OCI-LY7 (cell line): ENCODE results near the gene ANLN. TPM values are rescaled to one million over a fixed set of nuclear protein-coding genes. Genes with fewer than 3 reads are reported as not detected.
"Not testable (repeated sequence)": the region's sequence is repeated elsewhere in the genome, so short reads cannot be mapped to it uniquely, and the experiment has no call there.

ENCODE experiments used
- BruUV-seq: library from RNA; stranded (reverse); fragments of 400-500 nt; replicated peaks from 2 replicates; lab custom pipeline; 2021; lab: Mats Ljungman, UMichigan
- CTCF ChIA-PET: fragments of 300-600 bp; sonication (Branson Sonifier 250); formaldehyde crosslinking; loops from one replicate; lab custom pipeline; 2022; ENCODE audit warnings: antibody characterized with exemption; ENCODE audit not compliant: unreplicated experiment; lab: Charles Lee
- POLR2A ChIA-PET: fragments of 300-600 bp; sonication (Branson Sonifier 250); formaldehyde crosslinking; loops from one replicate; lab custom pipeline; 2022; ENCODE audit warnings: antibody characterized with exemption; lab: Charles Lee
- DNase-seq: peaks from one replicate; pipeline ENCODE4 v3.0.0-alpha.2; 2015; ENCODE audit warnings: low spot score
- H2AFZ ChIP-seq: fragments of 200-600 bp; sonication (generic), shearing (Covaris generic); 2 replicates; pipeline ENCODE4 v1.6.1; 2014; ENCODE audit warnings: mild to moderate bottlenecking, antibody characterized with exemption, low read length, moderate library complexity
- H3K27ac ChIP-seq: fragments of 200-600 bp; sonication (generic); 2 replicates; pipeline ENCODE4 v1.5.1; 2014; ENCODE audit warnings: mixed run types, low read depth, mild to moderate bottlenecking, moderate library complexity, low read length, inconsistent platforms; ENCODE audit not compliant: poor library complexity, severe bottlenecking
- H3K36me3 ChIP-seq: fragments of 200-600 bp; sonication (generic); 2 replicates; pipeline ENCODE4 v1.6.1; 2014; ENCODE audit warnings: mild to moderate bottlenecking, antibody characterized with exemption, low read length, moderate library complexity, mixed read lengths; ENCODE audit not compliant: insufficient read depth
- H3K4me1 ChIP-seq: fragments of 200-600 bp; sonication (generic); 2 replicates; pipeline ENCODE4 v1.5.1; 2014; ENCODE audit warnings: mild to moderate bottlenecking, low read length; ENCODE audit not compliant: insufficient read depth, poor library complexity, severe bottlenecking
- H3K4me2 ChIP-seq: fragments of 200-600 bp; sonication (generic); 2 replicates; pipeline ENCODE4 v1.6.1; 2014; ENCODE audit warnings: mild to moderate bottlenecking, low read length
- H3K4me3 ChIP-seq: fragments of 200-600 bp; sonication (generic); 2 replicates; pipeline ENCODE4 v1.5.1; 2014; ENCODE audit warnings: mild to moderate bottlenecking, low read depth, low read length; ENCODE audit not compliant: poor library complexity, severe bottlenecking
- H3K79me2 ChIP-seq: fragments of 200-600 bp; sonication (generic); 2 replicates; pipeline ENCODE4 v1.6.1; 2016; ENCODE audit warnings: low read depth, mild to moderate bottlenecking, low read length, moderate library complexity, mixed read lengths; ENCODE audit not compliant: insufficient read depth
- H3K9me2 ChIP-seq: fragments of 200-600 bp; sonication (generic); 2 replicates; pipeline ENCODE4 v1.6.1; 2016; ENCODE audit warnings: mild to moderate bottlenecking, low read length, mixed read lengths; ENCODE audit not compliant: insufficient read depth
- H3K9me3 ChIP-seq: fragments of 200-600 bp; sonication (generic); 2 replicates; pipeline ENCODE4 v1.6.1; 2014; ENCODE audit warnings: mild to moderate bottlenecking, mixed run types, low read length, mixed read lengths
- H4K20me1 ChIP-seq: fragments of 200-600 bp; sonication (generic); 2 replicates; pipeline ENCODE4 v1.6.1; 2014; ENCODE audit warnings: mild to moderate bottlenecking, antibody characterized with exemption, low read length, moderate library complexity, mixed read lengths; ENCODE audit not compliant: insufficient read depth
- EZH2phosphoT487 ChIP-seq: fragments of 200-600 bp; sonication (generic); IDR thresholded peaks from 2 replicates; pipeline ENCODE4 v1.6.1; 2018; ENCODE audit warnings: low read depth, borderline replicate concordance, mild to moderate bottlenecking, mixed run types, antibody characterized with exemption, low read length, moderate library complexity, mixed read lengths
- intact Hi-C: fragments of 100-400 bp; cut with micrococcal nuclease; formaldehyde crosslinking; loops from one replicate; pipeline ENCODE4 v1.10.0; 2022; ENCODE audit not compliant: unreplicated experiment
- total RNA-seq, 2 experiments: library from RNA; depleted of rRNA in 1 of 2; stranded (reverse); fragments of >200 nt in 1 of 2; shearing (Covaris generic) in 1 of 2; gene quantifications; 2 replicates each; pipeline ENCODE4 v1.2.3, GENCODE V29; 2014 to 2022
- TF ChIP-seq, protein P1 (sequence below): fragments of 200-600 bp; sonication (generic); conservative IDR thresholded peaks from 2 replicates; pipeline ENCODE4 v1.5.1; 2014; ENCODE audit warnings: mild to moderate bottlenecking, antibody characterized with exemption, low read length, moderate library complexity, mixed read lengths

Gene ANLN
- total RNA-seq, 2 experiments from 2014 or later = 56.5 to 71.0 TPM

DNA sequence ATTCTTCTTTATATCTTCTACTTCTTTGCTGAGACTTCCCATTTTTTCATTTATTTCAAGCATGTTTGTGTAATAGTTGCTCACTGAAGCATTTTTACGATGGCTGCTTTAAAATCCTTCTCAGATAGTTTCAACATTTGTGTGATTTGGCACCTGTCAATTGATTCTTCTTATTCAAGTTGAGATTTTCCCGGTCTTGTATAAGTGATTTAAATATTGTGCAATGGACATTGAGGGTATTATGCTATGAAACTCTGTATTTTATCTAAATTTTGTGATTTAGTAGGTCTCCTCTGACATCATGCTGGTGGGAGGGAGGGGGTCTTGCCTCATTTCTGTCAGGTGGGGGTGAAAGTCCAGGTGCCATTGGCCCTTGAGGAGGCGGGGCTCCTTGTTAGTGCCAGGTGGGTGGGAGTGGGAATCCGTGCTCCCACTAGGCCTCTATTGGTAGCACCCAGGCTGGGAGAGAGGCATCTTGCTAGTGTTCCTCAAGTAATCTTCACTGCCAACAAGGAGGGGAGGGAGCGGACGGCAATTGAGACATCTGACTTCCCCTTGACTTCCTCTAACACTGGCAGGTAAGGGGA, 73.0 kb downstream of the ANLN start:
- H3K79me2 ChIP-seq = no peaks in the 10 kb centered on the region
- BruUV-seq = no TSS peak
- no peak for DNase-seq
- H4K20me1 ChIP-seq = no peaks in the 10 kb centered on the region
- ChIA-PET POLR2A (no interaction called here), CTCF (no interaction called here)
- intact Hi-C loops = no loop called here
- TF ChIP-seq EZH2phosphoT487 = no peak
- TF ChIP-seq, protein P1, sequence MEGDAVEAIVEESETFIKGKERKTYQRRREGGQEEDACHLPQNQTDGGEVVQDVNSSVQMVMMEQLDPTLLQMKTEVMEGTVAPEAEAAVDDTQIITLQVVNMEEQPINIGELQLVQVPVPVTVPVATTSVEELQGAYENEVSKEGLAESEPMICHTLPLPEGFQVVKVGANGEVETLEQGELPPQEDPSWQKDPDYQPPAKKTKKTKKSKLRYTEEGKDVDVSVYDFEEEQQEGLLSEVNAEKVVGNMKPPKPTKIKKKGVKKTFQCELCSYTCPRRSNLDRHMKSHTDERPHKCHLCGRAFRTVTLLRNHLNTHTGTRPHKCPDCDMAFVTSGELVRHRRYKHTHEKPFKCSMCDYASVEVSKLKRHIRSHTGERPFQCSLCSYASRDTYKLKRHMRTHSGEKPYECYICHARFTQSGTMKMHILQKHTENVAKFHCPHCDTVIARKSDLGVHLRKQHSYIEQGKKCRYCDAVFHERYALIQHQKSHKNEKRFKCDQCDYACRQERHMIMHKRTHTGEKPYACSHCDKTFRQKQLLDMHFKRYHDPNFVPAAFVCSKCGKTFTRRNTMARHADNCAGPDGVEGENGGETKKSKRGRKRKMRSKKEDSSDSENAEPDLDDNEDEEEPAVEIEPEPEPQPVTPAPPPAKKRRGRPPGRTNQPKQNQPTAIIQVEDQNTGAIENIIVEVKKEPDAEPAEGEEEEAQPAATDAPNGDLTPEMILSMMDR = no peak
- H3K4me1 ChIP-seq = no peaks in the 10 kb centered on the region
- no peaks in the 10 kb centered on the region for H3K9me3 ChIP-seq
- H3K27ac ChIP-seq = no peak overlapping the region
- no peak overlapping the region for H3K4me3 ChIP-seq
- no peak overlapping the region for H2AFZ ChIP-seq
- no peaks in the 10 kb centered on the region for H3K36me3 ChIP-seq
- no peaks in the 10 kb centered on the region for H3K9me2 ChIP-seq
- no peak overlapping the region for H3K4me2 ChIP-seq

GRCh38 chr7:36464271-36464670, 74.6 kb downstream of the ANLN start:
- POLR2A ChIA-PET = interaction anchor here (0.6 kb wide), 2 partner anchors 8 to 28 kb away, joined by 3 read pairs; no protein-coding TSS in a partner anchor
- no peaks in the 10 kb centered on the region for H3K4me1 ChIP-seq
- no peaks in the 10 kb centered on the region for H3K36me3 ChIP-seq
- no peak overlapping the region for H2AFZ ChIP-seq
- CTCF ChIA-PET = no interaction called here
- no peaks in the 10 kb centered on the region for H3K9me2 ChIP-seq
- no peak for TF ChIP-seq EZH2phosphoT487
- TF ChIP-seq, protein P1 = no peak
- no peak for DNase-seq
- no peaks in the 10 kb centered on the region for H3K79me2 ChIP-seq
- H4K20me1 ChIP-seq = no peaks in the 10 kb centered on the region
- H3K4me2 ChIP-seq = no peak overlapping the region
- BruUV-seq = no TSS peak
- no peak overlapping the region for H3K27ac ChIP-seq
- intact Hi-C loops = no loop called here
- no peaks in the 10 kb centered on the region for H3K9me3 ChIP-seq
- no peak overlapping the region for H3K4me3 ChIP-seq

- H3K36me3 ChIP-seq, H3K4me3 ChIP-seq, H3K4me1 ChIP-seq, BruUV-seq, POLR2A ChIA-PET, H3K27ac ChIP-seq, H4K20me1 ChIP-seq, intact Hi-C loops, H3K4me2 ChIP-seq, DNase-seq, H3K9me3 ChIP-seq, CTCF ChIA-PET, H3K9me2 ChIP-seq, H3K79me2 ChIP-seq, H2AFZ ChIP-seq: not testable (repeated sequence)
Observed at GRCh38 chr7:36466001-36466400, 76.3 kb downstream of the ANLN start.
